CD4-positive, alpha-beta T cell treated with Interleukin-10 for 1 hour (primary cell): ENCODE results near the gene DNHD1.
A peak's percentile ranks its signal among the peaks of the same experiment; 100 is the strongest.
"Not testable (repeated sequence)": the region's sequence is repeated elsewhere in the genome, so short reads cannot be mapped to it uniquely, and the experiment has no call there.

Source experiments
- DNase-seq: peaks from one replicate; pipeline ENCODE4 v3.0.0-alpha.2; 2020

Gene DNHD1

DNA sequence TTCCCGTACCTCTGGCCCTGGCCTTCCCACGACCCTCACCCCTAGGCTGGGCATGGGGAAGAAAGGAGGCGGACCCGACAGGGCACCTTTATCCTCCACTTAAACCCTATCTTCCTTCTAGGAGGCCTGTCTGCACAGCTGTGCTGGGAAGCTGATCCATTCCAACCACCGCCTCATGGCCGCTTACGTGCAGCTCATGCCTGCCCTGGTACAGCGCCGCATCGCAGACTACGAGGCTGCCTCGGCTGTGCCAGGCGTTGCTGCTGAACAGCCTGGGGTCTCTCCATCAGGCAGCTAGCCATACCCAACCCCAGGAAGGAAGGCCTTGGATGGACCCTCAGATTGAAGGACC, 15.2 kb upstream of the DNHD1 start:
- no peak for DNase-seq

DNA sequence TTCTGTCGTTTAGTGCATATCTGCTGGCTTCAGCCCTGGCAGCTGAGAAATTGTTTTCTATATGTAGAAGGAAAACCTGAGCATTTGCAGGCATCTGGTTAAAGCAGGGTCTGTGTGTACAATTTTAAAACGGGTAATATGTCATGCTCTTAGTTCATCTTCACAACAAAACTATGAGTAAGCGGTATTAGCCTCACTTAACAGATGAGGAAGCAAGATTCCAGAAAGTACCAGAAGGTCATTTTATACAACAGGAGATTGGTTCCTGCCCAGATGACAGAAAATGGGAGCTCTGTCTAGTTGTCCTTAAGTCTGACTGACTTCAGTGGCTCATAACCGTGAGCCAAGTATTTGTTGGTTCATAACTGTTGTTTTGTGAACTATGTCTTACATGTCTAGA, 14.6 kb upstream of the DNHD1 start:
- DNase-seq, result no peak

- DNase-seq, result no peak
Observed at GRCh38 chr11:6483015-6483414, 14.1 kb upstream of the DNHD1 start.

DNA sequence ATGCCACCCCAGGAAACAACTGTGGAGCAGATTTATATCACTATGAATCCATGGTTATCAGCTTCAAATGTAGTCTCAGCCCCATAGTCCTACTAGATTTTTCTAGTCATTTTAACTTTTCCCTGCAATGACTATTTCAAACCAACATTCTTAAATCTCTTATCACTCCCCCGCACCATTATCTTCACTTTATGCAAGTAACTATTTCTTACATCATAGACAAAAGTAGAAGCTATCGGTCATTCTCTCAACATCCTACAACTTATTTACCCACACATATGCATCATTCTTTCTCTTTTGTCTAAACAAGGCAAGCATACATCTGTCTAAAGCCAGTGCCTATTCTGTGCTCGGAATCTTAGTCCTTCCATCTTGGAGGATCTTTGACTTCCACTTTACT, 11.4 kb upstream of the DNHD1 start:
- DNase-seq, result no peak

- DNase-seq, result no peak
Observed at GRCh38 chr11:6486256-6486655, 10.8 kb upstream of the DNHD1 start.

DNA sequence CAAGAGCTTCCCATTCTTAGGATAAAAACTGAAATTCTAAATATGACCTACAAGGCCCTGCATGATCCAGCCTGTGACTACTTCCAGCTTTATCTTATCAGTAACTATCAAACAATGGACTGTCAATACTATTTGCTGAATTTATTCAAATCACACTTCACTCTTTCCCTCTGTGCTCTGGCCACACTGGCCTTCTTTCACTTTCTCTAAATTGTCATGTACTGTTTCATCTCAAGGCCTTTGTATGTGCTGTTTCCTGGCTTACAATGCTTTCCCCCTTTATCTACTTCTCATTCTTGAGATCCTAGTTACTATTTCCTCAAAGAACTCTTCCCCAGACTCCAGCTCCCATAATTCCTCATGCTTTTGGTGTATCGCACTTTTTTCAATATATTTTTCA, 10.1 kb upstream of the DNHD1 start:
- no peak for DNase-seq

- DNase-seq, result no peak
Observed at GRCh38 chr11:6488342-6488741, 8.7 kb upstream of the DNHD1 start.

- DNase-seq, result no peak
Observed at GRCh38 chr11:6488821-6489220, 8.3 kb upstream of the DNHD1 start.

DNA sequence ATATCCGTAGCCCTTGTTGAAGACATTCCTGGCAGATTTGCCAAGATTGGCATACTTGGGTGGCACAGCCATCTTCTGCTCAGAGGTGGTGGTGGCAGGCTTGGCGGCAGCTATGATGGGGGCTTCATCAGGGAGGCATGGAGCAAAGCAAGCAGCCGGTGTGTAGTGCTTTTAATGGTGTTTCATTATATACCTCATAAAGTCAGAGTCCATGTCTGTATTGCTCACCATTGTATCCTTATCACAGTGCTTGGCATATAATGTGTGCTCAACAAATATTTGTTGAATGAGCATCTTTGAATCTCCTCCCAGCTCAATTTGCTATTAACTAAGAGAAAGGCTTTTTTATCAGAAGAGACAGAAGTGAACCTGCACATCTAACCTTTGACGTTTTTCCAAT, 7.8 kb upstream of the DNHD1 start:
- DNase-seq, result no peak

GRCh38 chr11:6498121-6498520, 1.0 kb downstream of the DNHD1 start:
- DNase-seq, result no peak

DNA sequence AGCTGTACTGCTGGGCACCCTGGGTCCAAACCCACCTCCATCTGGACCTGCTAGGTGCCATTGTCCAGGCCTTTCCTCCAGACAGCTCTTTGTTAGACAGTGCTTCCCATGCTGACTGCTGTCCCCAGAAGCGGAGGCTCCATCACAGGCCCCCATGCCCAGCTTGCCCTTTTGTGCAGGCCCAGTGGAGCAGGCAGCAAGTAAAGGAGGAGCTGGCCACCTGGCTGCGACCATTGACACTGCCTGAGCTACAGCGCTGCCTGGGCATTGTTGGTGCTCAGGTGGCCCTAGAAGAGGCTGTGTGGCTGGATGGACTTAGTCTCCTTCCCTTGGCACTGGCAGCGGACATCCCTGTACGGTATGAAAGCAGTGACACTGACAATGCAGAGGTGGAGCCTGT, 1.5 kb downstream of the DNHD1 start:
- DNase-seq, result no peak

DNA sequence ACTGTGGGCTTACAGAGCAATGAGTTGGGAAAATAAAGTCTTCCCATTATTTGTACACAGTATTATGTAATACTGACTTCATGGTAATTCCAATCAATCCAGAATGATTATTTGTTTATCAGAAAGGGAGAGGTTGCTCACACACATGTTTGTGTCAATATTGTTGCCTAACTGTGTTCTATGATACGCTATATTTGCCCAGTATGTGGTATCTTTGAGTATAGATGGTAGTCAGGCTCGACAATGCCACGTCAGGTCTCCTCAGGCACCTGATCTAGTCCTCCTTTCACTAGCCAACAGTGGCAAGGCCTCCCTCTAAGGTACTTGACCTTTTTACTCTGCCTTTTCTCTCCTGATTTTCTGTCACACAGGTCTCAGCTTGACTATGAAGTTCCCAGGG, 5.3 kb downstream of the DNHD1 start:
- DNase-seq, result no peak

DNA sequence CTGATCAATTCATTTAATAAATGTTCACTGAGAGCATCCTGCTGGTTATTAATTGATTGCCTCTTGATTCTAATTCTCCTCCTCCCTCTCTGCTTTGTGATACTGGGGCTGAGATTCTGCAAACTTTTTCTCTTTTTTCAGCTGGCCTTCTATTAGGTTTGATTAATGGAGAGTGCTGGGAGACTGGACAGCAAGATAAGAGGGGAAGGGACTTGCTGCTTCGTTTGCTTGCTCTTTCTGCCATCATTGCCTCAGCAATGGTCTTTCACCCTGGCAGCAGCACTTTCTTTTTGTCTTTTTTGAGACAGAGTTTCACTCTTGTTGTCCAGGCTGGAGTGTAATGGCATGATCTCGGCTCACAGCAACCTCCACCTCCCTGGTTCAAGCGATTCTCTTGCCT, 7.1 kb downstream of the DNHD1 start:
- no peak for DNase-seq

DNA sequence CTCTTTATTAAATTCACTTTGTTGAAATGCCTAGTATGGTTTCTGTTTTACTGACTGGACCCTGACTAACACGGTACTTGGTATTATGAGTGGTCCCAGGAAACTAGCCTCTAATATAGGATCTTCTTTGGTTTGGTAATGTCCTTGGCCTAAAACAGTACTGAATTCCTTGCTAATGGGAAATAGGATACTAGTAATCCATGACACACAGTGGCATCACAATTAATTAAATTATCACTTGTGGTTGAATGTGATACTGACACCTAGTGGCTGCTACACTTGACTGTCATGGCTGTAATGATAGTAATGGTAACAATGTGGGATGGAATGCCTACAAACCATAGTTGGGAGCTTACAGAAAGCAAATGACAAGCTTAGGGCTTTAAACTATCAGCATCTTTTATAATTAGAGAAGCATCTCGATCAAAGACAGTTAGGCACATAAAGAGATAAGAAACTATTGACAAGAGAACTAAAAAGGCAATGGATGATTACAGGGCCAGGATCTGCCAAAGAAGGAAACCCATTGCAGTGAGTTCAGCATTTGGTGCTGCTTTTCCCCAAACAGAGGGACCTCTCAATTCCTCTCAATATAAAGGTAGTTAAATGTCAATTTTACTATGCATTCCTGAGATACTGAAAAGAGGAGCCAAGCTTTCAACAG, 8.6 kb downstream of the DNHD1 start:
- peak; percentile 53 for DNase-seq

- no peak for DNase-seq
Observed at GRCh38 chr11:6516865-6517264, 19.8 kb downstream of the DNHD1 start.

DNA sequence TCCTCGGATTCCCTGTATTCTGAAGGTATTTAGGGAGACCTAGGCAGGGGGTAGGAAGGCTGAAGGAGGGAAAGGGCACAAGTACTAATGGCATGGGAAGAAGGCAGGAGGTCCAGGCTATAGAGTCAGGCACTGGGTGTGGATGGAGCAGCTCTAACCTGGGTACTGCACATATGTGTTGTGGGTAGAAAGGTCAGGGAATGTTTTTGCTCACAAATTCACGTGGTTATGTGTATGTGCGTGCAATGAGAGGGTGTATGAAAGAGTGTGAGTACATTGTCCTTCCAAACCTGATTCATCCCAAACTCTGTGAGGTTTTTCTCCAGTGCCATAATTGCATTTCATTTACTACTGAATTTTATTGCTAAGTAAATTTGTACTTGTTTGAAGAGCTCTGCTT, 23.2 kb downstream of the DNHD1 start:
- no peak for DNase-seq

- not testable (repeated sequence) for DNase-seq
Observed at GRCh38 chr11:6521946-6522345, 24.9 kb downstream of the DNHD1 start.

DNA sequence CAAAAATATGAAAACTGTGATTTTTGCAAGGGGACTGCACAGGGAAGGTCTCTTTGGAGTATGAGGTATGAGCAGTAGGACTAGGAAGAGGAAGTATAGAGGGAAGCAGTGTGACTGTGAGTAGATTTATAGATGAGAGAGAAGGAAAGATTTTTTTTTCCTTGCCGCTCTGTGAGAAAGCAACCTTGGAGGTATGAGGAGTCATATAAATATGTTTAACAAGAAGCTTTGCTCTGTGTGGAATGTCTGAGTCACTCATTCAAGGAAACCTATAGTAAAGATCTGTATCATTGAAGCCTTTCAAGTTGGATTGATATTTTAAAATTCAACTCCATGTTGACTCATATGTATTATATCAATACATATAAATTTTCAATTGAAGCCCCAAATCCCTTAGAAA, 26.2 kb downstream of the DNHD1 start:
- DNase-seq, result no peak

GRCh38 chr11:6526411-6527135, 29.5 kb downstream of the DNHD1 start:
- DNase-seq, result no peak

DNA sequence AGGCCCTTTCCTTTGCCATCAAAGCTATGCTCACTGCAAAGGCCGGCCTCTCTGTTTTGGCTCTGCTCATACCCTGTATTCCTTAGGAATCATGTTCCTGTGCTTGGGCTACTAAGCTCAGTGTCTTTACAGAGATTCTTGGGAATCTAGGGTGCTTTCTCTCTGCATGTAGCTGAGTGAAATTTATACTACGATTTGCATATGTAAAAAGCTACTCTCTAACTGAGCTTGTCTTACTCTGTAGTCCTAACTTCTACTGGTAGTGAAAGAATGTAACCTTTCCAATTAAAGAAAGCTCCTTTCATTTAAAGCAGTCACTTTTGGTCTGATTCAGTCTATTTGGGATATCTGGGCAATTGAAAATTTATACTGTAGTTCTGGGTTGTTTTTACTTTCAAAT, 32.2 kb downstream of the DNHD1 start:
- DNase-seq, result no peak

DNA sequence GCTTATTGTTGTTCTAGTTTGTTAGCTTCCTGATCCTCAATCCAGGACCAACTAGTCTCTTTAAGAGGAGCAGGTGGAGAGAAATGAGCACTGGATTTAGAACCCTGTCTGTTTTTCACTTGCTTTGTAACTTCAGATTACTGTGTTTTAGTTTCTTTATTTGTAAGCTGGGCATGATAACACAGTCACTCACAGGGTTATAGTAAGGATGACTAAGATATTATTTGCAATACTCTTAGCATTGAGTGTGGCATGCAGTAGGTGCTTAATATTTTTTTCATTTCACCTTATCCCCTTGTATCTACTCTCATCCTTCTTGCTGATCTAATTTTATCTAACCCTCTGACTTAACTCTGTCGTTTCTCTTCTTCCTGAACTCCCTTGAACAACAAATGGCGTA, 33.8 kb downstream of the DNHD1 start:
- DNase-seq, result no peak

GRCh38 chr11:6531267-6531752, 34.2 kb downstream of the DNHD1 start:
- peak; percentile 61 for DNase-seq

GRCh38 chr11:6538456-6538855, 41.4 kb downstream of the DNHD1 start:
- DNase-seq, result no peak

- no peak for DNase-seq
Observed at GRCh38 chr11:6538945-6539344, 41.9 kb downstream of the DNHD1 start.

DNA sequence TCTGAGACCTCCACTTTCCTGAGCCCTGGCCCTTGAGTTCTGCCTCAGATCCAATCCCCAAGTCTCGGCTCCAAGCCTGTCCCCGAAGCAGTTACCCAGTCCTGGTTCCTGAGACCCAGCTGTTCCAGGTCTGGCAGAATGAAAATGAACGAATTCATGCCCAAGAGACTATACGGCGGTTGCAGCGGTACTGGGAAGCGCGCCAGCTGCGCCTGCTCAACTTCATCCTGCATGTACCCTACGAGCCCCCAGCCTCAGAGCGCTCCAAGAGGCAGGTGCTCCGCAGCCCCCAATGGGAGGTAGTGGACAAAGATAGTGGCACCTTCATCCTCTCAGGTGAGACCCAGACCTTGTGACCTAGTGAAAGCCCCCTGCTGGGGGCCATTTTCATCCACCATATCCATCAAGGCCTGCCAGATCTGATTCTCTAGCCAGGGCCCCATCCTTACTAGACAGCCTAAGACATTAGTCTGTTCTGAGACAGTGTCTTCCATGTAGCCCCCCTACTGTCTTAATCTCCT, 42.7 kb downstream of the DNHD1 start:
- no peak for DNase-seq
